ENCODE results near the gene DDX27.

The DDX27 gene

GRCh38 chr20:49276161-49276960, 57.1 kb downstream of the DDX27 start:
- H3K27me3 Mint-ChIP-seq (ENCODE audit: low read depth): peaks cover 4% of the 10 kb centered on the region
- H3K9me3 Mint-ChIP-seq: peaks cover 19% of the 10 kb centered on the region
- peak overlapping the region; percentile 87 to 93 (median 91) for H3K4me3 Mint-ChIP-seq
- peaks cover 25% of the 10 kb centered on the region for H3K4me1 Mint-ChIP-seq
- H3K36me3 Mint-ChIP-seq (ENCODE audit: low read depth): peaks cover 58% of the 10 kb centered on the region
- H3K27ac Mint-ChIP-seq: peak overlapping the region; percentile 86 to 94 (median 94)
- TF ChIP-seq, protein P1, sequence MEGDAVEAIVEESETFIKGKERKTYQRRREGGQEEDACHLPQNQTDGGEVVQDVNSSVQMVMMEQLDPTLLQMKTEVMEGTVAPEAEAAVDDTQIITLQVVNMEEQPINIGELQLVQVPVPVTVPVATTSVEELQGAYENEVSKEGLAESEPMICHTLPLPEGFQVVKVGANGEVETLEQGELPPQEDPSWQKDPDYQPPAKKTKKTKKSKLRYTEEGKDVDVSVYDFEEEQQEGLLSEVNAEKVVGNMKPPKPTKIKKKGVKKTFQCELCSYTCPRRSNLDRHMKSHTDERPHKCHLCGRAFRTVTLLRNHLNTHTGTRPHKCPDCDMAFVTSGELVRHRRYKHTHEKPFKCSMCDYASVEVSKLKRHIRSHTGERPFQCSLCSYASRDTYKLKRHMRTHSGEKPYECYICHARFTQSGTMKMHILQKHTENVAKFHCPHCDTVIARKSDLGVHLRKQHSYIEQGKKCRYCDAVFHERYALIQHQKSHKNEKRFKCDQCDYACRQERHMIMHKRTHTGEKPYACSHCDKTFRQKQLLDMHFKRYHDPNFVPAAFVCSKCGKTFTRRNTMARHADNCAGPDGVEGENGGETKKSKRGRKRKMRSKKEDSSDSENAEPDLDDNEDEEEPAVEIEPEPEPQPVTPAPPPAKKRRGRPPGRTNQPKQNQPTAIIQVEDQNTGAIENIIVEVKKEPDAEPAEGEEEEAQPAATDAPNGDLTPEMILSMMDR (IDR thresholded peaks at IDR 0.05; ENCODE audit: unreplicated experiment in 3 of 3): no peak

DNA sequence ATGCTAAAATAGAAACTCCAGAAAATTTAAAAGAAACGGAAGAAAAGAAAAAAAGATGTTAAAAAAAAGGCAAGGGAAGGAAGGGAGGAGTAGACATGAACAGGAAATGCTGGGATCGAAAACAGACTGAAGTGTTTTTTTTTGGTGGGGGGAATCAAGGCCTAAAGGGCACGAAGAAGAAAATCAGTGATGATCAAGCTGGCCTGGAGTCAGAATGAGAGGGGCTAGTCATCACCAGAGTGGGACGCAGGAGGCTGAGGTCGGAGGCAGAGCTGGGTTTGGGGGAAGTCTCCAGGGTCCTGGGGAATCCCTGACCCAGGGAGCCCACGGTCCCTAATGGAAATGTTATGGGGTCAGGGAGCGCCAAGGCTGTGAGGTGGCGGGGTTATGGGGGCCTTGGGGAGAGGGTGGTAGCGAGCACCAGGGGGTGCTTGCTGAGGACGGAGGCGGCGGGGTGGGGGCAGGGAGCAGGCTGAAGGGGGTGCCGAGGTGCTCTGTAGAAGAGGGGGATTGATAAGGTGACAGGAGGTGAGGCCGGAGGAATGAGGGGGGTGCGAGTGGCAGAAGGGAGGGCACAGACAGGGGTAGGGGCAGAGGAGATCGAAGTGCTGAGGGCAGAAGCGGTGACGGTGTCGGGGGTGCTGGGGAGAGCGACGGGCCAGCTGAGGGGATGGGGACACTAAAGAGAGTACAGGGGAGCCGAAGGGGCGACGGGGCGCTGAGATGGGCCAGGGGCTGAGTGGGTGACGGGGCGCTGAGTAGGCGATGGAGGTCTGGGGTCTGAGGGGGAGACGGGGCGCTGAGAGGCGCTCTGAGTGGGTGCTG, 58.0 kb downstream of the DDX27 start:
- peaks cover 33% of the 10 kb centered on the region for H3K4me1 Mint-ChIP-seq
- H3K27ac Mint-ChIP-seq: peak overlapping the region; percentile 86 to 94 (median 94)
- H3K4me3 Mint-ChIP-seq: peak overlapping the region; percentile 87 to 93 (median 91)
- H3K36me3 Mint-ChIP-seq (ENCODE audit: low read depth): peaks cover 60% of the 10 kb centered on the region
- peaks cover 27% of the 10 kb centered on the region for H3K9me3 Mint-ChIP-seq
- TF ChIP-seq, protein P1 (IDR thresholded peaks at IDR 0.05; ENCODE audit: unreplicated experiment in 3 of 3): no peak
- peaks cover 4% of the 10 kb centered on the region for H3K27me3 Mint-ChIP-seq (ENCODE audit: low read depth)

GRCh38 chr20:49277786-49278035, 58.5 kb downstream of the DDX27 start:
- Mint-ChIP-seq H3K4me3 (peak overlapping the region; percentile 87 to 93 (median 91)), H3K36me3 (ENCODE audit: low read depth) (peaks cover 60% of the 10 kb centered on the region), H3K4me1 (peaks cover 39% of the 10 kb centered on the region), H3K27me3 (ENCODE audit: low read depth) (peaks cover 4% of the 10 kb centered on the region), H3K9me3 (peaks cover 31% of the 10 kb centered on the region), H3K27ac (peak overlapping the region; percentile 86 to 94 (median 94))
- TF ChIP-seq, protein P1 (IDR thresholded peaks at IDR 0.05; ENCODE audit: unreplicated experiment in 3 of 3): no peak

DNA sequence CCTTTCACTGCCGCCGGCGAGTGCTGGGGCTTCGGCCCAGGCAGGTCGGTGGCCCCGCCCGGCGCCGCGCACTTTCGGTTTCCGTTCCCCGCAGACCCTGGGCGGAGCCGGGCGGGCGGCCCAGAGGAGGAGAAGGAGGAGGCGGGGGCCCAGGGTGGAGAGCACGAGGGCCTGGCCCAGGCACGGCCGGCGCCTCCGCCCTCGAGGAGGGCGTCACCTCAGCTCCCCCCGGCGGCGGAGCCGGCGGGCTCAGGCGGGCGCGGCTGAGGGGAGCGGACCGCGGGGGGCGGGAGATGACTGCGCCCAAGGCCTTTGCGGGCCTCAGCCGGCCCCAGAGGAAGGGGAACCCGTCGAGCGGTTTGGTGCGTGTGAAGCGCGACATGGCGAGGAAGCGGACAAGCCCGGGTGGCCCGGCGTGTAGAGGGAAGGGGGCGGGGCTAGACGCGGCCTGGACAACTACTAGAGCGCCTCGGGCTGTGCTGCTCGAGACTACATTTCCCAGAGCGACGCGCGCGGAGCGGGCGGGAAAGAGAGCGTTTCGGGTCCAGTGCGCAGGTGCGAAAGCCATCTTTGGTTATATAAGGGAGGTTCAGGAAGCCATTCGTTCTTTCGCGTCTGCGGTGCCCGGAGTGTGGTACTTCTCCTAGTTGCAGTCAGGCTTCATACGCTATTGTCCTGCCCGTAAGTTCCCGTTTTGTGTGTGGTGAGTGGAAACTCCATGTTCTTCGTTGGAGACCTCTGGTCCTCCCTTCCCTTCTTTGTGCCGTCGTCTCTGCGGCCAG, 59.0 kb downstream of the DDX27 start, which contains the start of gene ZNFX1:
Gene ZNFX1, minus strand, starts transcription at position 22 of the 782 bp plus-strand sequence. CDS start 2,218 bp downstream, outside the sequence.
- TF ChIP-seq, protein P1 (IDR thresholded peaks at IDR 0.05; ENCODE audit: unreplicated experiment in 3 of 3): no peak
- Mint-ChIP-seq H3K27ac (peak within 1 kb of the TSS; percentile 86 to 95 (median 94)), H3K4me1 (peaks cover 44% of the 10 kb centered on the region), H3K4me3 (peak within 1 kb of the TSS; percentile 87 to 94 (median 91)), H3K9me3 (peaks cover 34% of the 10 kb centered on the region), H3K36me3 (ENCODE audit: low read depth) (peaks cover 64% of the 10 kb centered on the region), H3K27me3 (ENCODE audit: low read depth) (peaks cover 4% of the 10 kb centered on the region)

DNA sequence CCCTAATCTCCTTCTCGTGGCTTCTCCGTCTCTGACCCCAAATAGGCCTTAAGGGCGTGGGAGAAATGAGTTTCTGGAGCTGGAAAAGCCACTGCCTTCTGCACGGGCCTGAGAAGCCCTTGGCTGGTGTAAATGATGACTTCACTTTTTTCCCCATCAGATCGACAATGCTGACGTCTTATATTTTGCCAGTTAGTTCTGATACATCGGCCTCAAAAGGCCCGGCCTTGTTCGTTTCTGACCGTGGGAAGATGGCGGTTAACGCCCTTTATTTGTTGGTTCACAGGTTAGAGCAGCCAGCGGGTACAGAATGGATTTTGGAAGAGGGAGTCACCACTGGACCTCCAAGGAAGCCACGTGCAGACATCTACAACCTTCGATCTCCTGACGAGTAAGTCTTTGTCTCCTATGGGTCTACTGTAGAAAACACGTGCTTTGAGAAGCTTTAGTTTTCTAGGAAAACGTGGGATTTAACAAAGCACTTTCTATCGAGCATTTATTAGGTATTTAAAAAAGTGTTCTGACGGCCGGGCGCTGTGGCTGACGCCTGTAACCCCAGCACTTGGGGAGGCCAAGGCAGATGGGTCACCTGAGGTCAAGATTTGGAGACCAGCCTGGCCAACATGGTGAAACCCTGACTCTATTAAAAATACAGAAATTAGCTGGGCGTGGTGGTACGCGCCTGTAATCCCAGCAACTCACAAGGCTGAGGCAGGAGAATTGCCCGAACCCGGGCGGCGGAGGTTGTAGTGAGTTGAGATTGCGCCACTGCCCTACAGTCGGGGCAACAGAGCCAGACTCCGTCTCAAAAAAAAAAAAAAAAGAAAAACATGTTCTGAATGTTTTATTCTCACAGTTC, 59.8 kb downstream of the DDX27 start:
- peaks cover 4% of the 10 kb centered on the region for H3K27me3 Mint-ChIP-seq (ENCODE audit: low read depth)
- TF ChIP-seq, protein P1 (IDR thresholded peaks at IDR 0.05; ENCODE audit: unreplicated experiment in 3 of 3): no peak
- peaks cover 52% of the 10 kb centered on the region for H3K4me1 Mint-ChIP-seq
- H3K27ac Mint-ChIP-seq: peak overlapping the region; percentile 86 to 95 (median 94)
- H3K9me3 Mint-ChIP-seq: peaks cover 42% of the 10 kb centered on the region
- H3K36me3 Mint-ChIP-seq (ENCODE audit: low read depth): peaks cover 72% of the 10 kb centered on the region
- H3K4me3 Mint-ChIP-seq: peak overlapping the region; percentile 87 to 94 (median 91)

Measured in nephron (organoid).